GM19463 (cell line): ENCODE data around the gene MTR.

Source experiments
- ATAC-seq: cut with Tn5 transposase; IDR thresholded peaks from one replicate; pipeline ENCODE4 v1.9.1; 2021; ENCODE audit warnings: mild to moderate bottlenecking, moderate library complexity; ENCODE audit not compliant: unreplicated experiment

The MTR gene

DNA sequence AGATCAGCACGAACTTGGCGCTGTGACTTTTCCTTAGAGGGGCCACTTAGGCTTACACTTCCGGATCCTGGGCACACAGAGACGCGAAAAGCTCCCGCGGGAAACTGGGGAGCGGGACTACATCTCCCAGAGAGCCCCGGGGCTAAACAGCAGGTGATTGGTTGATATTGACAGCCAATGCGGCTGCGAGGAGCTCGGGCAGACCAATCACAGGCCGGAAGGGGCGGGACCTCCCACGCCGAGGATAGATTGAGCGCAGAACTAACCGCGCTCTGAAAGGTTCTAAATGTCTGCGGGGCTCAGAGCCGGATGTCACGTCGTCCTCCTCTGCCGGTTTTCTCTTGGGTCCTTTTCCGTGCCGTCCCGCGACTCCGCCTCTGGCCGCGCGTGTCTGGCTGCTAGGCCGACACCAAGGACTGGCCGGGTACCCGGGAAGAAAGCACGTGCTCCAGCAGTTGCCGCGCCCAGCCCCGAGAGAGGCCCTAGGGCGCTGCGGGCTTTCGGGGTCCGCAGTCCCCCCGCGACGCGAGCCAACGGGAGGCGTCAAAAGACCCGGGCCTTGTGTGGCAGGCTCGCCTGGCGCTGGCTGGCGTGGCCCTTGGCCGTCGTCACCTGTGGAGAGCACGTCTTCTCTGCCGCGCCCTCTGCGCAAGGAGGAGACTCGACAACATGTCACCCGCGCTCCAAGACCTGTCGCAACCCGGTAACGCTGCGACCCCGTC lies at the start of gene MTR:
Gene MTR (plus strand): TSS at position 258 of the 722 bp plus-strand sequence. CDS start 412 bp downstream, at position 670.
- peak; percentile 96 for ATAC-seq

DNA sequence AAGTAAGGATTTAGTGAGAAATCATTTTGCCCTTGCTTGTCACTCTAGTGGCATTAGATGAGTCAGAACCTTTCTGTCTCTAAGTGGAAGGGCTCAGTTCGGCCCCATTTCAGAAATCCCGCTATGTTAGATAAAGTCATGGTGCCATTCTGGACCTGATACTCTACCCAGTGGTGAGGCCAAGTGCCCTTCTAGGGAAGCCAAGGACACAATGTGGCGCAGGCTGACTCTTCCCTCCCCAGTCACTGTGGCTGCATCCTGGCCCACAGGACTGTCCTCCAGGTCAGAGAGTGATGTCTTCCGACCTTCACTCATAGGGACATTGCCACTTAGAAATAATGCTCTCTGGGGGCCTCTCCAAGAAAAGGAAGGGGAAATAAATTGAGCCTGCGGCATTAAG lies 48.3 kb upstream of the MTR start:
- no peak for ATAC-seq

DNA sequence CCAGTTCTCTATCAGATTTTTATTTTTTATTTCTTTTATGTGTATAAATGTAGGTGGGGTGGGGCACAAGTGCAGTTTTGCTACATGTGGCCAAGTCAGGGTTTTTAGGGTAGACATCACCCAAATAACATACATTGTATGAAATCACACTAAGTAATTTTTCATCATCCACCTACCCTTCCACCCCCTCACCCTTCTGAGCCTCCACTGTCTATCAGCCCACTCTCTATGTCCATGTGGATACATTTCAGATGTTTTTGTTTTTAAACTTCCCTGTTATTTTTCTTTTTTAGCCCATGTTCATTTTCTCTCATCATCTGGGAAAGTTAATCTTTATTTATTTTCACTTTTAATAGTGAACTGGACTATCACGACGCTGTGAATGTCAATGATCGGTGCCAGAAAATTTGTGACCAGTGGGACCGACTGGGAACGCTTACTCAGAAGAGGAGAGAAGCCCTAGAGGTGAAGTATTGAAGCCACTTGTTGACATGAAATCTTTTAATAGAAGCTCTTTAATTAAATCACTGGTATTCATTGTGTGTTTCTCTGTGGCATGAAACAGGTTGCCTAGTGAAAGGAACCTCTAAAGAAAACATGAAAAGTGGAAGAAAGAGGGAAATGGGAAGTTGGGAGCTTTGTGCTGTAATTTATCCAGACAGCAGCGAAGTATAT lies 47.6 kb upstream of the MTR start:
- no peak for ATAC-seq

DNA sequence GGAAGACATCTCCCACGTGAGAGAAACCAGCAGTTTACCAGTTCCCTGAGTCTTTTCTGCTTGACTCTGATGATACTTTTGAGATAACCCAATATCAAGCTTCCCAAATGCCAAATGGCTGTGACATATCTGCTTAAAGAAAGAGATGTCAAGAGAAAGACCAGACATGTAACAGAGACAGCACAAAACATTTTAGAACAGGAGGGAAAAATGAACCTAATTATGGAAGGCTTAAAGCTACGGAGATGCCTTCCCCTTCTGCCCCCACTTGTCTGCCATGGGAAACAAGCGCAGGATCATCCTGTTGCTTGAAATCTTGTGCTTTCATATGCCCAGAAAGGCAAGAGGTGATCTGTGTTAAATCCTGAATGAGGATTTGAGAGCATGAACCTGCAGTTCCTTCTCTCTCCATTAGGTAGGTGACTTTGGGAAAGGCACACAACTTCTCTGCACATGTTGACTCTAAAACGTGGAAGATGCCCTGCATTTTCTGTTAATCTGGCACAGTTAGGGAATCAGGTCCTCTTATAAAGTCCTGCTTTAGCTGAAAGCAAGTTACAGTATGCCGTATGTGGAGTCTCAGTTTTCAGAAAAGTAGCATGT lies 46.7 kb upstream of the MTR start:
- ATAC-seq = no peak

DNA sequence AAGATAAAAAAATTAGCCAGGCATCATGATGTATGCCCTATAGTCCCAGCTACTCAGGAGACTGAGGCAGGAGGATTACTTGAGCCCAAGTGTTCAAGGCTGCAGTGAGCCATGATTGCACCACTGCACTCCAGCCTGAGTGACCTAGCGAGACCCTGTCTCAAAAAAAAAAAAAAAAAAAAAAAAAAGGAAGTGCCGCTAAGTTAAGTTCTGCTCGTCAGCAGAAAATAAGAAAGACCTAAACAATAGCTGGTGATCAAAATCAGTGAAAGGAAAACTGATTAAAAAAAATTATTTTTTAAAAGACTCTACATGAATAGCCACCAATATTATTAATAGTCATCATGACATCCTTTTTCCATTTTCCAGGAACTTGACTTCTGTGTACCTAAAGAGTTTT lies 44.2 kb upstream of the MTR start:
- no peak for ATAC-seq

DNA sequence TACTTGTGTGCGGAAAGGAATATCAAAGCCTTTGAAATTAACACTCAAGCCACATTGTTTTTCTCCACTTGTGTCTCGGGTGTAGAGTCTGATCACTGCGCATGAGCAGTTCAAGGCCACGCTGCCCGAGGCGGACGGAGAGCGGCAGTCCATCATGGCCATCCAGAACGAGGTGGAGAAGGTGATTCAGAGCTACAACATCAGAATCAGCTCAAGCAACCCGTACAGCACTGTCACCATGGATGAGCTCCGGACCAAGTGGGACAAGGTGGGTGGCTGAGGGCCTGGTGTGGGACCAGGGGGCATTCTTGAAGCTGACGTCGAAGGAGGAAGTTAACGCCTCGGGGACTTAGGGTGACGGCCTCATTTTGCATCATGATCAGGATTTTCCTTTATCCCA lies 43.7 kb upstream of the MTR start:
- ATAC-seq = no peak

DNA sequence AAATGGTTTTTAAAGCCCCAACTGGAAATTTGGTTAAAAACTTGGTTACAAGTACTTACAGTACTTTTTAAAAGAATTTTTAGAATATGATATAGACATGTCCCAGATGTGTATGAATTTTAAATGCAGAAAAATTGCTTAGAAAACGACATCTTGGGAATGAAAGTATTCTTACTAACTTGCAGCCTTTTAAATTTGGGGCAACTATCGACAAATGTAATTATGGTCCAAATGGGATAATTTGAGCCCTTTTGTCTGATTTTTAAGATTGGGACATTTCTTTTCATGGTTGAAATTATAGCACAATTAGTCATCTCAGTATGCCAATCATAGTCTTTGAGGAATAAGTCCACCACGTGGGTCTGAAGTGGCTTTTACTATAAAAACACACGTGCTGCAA lies 43.2 kb upstream of the MTR start:
- ATAC-seq = no peak

DNA sequence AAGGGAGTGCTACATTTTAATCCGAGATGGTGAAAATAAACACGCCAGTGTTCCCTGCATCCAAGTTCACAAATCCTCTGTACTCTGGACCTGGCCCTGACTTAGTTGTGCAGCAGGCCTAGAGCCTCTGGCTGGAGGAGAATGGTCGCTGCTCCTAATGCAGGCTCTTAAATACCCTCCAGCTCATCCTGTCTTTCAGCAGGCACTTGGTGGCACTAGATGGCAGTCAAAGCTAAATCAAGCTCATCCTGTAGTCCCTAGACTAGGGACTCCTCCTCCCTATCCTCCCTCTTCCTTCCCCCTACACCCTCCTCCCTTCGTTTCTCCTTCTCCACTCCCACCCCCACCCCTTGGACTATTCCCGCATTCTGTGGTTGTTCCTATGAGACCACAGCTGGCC lies 41.6 kb upstream of the MTR start:
- no peak for ATAC-seq

DNA sequence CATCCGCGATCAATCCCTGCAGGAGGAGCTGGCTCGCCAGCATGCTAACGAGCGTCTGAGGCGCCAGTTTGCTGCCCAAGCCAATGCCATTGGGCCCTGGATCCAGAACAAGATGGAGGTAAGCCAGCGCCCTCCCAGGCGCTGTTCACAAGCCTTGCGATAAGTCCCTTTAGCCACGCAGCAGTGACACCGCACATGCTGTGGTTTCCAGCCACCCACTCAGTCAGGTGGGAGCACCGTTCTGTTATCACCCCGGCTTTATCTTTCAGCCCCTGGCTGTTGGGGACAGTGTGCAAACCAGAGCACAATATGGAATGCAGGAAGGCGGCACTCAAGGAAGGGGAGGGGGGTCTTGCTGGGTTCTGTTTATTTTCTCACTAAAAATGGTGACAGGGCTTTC lies 41.1 kb upstream of the MTR start:
- ATAC-seq = no peak

DNA sequence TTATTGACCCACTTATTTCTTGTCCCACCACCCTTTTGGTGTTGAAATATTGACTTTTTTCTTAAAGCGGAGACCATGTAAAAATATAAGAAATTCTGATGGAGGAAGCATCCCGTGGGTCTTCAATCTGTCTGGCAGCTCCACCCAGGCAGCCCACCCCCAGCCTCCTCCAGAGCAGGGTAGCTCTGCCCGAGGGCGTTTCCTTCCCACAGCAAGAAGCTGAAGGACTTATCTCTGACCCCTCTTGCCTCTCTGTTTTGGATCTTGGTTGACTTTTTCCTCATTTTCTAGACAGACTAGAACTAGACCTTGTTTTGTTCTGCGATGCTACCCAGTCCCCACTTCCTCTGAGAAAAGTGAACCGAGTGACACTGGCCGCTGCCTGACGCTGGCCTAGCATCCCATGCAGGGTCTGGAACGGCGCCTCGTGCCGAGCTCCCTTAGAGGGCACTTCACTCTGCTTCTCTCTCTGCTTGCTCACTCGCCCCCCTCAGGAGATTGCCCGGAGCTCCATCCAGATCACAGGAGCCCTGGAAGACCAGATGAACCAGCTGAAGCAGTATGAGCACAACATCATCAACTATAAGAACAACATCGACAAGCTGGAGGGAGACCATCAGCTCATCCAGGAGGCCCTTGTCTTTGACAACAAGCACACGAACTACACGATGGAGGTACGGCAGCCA lies 40.4 kb upstream of the MTR start:
- no peak for ATAC-seq

DNA sequence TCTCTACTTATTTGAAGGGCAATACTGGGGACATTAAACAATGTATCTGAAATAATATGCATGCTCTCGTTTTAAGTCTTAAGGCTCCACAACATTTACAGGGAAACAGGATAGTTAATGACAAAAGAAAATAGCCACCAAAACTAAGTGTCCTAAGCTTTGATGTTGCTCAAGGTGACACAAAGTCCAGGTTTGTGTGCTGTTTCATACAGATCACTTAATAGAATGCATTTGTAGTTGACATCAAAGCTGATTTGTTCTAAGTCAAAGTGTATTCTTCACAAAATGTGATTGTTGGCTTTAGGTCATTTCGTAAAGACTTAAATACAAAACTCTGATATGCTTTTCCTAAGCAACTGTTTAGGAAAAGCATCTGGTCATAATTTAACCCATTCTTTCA lies 37.5 kb upstream of the MTR start:
- no peak for ATAC-seq

DNA sequence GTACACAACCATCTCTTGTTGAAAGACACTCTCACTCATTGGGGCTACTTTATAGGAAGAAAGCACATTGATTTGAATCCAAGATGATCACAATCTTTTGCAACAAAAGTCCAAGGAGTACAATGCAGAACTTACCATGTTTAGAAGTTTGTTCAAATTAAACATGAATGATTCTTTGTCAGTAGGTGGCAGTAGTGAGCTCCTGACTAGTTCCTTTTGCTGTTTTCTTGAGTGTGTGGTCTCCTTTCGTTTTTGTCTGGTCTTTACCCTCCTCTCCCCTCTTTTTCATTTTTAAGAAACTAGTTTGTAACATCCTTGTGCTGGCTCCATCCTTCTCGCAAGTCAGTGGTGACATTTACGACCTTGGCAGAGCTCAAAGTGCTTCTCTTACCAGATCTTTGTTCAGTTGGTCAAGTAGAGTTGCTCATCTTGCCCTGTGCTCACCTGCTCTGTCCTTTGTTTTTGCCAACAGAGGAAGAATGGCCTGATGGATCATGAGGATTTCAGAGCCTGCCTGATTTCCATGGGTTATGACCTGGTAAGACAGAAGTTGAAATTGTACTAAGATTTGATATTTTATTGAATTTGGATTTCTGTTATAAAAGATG lies 35.7 kb upstream of the MTR start:
- ATAC-seq = no peak

DNA sequence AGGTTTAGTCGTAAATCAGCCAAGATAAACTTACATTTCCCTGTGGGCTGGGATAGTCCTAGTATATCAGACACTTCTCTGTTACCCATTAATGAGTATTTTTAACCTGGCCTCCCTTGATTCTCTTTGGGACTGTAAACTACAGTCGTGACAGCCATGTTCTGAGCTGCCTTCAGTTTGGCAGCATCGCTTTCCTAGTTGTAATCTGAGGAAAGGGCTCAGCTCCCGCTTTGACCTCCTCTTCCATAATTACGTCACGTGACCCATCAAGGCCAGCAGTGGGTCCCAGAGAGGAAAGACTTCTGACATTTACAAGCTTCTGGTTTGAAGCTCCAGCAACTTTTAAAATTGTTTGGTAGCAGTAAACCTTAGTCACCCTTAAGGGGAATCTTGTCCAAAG lies 34.6 kb upstream of the MTR start:
- ATAC-seq = no peak

DNA sequence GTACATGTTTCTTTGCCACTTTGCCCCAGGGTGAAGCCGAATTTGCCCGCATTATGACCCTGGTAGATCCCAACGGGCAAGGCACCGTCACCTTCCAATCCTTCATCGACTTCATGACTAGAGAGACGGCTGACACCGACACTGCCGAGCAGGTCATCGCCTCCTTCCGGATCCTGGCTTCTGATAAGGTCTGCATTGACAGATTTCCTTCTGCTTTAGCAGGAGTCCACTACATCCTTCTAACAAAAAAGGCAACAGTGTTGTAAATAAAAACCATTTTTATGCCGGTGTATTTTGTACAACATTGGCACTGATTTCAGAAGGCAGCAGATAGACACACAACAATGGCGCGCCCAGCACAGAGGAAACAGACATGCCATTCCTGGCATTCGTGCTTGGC lies 34.1 kb upstream of the MTR start:
- ATAC-seq = no peak

DNA sequence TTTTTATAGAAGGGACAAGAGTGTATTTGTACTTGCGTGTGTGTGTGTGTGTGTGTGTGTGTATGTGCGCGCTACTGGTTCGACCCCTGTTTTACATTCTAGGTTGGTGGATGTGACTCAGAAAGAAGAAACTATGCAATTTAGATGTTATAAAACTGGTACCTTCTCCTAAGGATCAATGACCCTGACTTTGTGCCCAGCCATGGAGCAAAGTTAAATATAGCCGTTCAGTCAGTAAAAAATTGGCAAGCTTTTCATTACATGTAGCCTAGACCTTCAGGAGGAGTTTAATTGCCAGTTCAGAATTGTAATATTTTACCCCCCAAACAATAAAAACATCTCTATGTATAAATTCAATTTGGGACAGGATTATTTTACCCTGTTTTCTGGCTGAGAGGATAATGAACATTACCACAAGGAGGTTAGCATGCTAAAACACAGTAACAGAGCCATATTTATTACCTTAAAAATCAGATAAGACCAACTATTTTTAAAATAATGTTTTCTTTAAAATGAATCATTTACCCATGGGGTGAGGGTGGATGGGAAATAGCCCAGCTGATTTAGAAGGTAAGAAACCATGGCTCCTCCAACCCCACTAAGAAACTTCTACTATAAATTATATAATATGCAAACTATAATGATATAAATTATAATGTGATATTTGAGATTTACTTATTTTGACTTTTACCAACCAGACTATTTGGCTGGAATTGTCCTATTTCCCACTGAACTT lies 33.5 kb upstream of the MTR start:
- no peak for ATAC-seq

DNA sequence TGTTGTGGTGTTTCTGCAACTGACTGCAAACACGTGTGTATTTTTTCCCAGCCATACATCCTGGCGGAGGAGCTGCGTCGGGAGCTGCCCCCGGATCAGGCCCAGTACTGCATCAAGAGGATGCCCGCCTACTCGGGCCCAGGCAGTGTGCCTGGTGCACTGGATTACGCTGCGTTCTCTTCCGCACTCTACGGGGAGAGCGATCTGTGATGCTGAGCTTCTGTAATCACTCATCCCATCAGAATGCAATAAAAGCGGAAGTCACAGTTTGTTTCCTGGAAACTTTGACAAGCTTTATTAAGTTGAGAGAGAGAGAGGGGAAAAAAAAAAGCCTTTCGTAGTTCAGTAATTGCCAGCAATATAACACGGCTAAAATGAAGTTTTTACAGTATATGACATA lies 32.7 kb upstream of the MTR start:
- no peak for ATAC-seq

DNA sequence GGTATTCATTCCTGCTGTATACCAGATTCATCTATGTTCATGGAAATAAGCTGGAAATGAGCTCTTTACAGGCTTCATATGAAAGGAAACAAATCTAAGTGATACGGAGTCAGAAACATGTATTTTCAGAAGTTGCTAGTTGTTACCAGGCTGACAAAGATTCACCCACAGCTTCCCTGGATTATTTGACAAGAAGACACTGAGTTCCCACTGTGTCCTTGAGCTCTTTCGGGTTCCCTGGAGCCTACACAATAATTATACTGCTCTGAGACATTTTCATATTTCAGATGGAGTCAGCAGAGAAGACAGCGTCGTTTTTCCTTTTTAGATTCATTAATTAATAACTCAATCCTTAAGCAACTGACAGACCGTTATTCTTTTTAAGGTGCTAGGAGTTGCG lies 29.3 kb upstream of the MTR start:
- no peak for ATAC-seq

DNA sequence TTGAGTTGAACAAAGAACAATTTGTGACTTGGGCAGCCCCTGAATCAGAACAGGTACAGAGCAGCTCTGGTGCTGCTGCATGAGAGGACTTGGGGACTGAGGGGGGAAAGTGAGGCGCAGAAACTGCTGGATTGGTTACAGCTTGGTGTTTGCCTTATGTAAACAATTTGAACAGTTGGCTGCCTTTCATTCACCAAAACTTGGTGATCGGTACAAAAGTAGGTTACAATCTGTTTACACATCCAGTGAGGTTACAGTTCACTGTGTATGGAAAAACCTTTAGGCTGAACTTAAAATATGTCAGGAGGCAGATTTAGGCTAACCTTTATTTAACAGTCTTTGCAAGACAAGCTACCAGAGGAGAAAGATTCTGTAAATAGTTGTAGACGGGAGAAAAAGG lies 28.6 kb upstream of the MTR start:
- ATAC-seq = no peak

DNA sequence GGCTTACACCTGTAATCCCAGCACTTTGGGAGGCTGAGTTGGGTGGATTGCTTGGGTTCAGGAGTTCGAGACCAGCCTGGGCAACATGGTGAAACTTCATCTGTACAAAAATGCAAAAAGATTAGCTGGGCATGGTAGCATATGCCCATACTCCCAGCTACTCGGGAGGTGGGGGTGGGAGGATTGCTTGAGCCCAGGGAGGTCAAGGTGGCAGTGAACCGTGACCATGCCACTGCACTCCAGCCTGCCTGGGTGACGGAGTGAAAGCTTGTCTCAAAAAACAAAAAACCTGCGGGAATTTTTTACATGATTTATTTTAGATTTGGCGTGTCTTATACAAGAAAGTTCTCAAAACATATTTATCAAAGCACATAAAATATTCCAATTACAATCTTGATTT lies 27.8 kb upstream of the MTR start:
- ATAC-seq = no peak

DNA sequence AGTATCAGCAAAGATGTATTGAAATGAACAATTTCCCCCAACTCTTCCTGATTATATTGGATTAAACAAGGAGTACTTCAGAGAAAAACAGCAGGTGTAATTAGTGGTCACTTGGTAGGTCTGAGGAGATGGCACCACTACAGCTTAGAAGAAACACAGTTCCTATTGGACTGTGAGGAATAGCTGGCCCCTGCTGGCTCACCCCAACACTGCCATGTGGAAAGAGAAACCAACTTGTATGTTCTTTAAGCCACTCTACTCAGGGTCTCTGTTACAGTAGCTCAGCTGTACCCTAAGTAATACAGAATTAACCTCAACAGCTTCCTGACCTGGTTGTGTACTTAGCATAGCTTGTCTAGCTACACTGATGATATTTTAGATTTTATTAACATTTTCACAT lies 26.5 kb upstream of the MTR start:
- ATAC-seq = no peak

DNA sequence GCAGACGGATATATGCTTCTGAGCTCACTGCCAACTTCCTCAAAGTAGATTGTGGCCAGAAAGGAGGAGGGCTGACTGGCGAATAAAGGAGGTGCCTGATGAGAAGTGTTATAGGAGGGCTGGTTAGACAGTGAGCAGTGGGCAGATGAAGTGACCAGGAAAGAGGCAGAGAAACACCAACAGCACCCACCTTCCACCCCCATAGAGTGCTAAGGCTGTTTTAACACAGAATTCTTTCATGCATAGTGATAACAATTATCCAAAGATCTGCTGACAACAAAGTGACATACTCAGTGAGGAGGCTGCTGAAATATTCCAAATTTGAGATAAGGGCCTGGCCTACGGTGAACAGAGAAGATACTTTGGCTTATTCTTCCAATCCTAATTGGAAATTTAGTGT lies 21.2 kb upstream of the MTR start:
- ATAC-seq = no peak
